ENCODE data around the gene SLC35A4. TPM values are rescaled to one million over a fixed set of nuclear protein-coding genes. Genes with fewer than 3 reads are reported as not detected.

The SLC35A4 gene
- total RNA-seq, 1 donor from 2014 or later = 61.8 TPM

GRCh38 chr5:140558542-140558941 lies 6.1 kb upstream of the SLC35A4 start:
- no peak overlapping the region for H3K4me3 ChIP-seq (ENCODE audit: low read depth, low read length)
- TF ChIP-seq CTCF (conservative IDR thresholded peaks at IDR 0.05; ENCODE audit: low read depth, low read length) = no peak
- DNase-seq (ENCODE audit: low read depth) = no peak

GRCh38 chr5:140560227-140560626 lies 4.4 kb upstream of the SLC35A4 start:
- DNase-seq (ENCODE audit: low read depth) = no peak
- no peak for TF ChIP-seq CTCF (conservative IDR thresholded peaks at IDR 0.05; ENCODE audit: low read depth, low read length)
- no peak overlapping the region for H3K4me3 ChIP-seq (ENCODE audit: low read depth, low read length)

- DNase-seq (ENCODE audit: low read depth) = no peak
- no peak overlapping the region for H3K4me3 ChIP-seq (ENCODE audit: low read depth, low read length)
- no peak for TF ChIP-seq CTCF (conservative IDR thresholded peaks at IDR 0.05; ENCODE audit: low read depth, low read length)
Measured at GRCh38 chr5:140561753-140562523, 2.7 kb upstream of the SLC35A4 start.

- TF ChIP-seq CTCF (conservative IDR thresholded peaks at IDR 0.05; ENCODE audit: low read depth, low read length) = no peak
- peak overlapping the region; percentile 82 for H3K4me3 ChIP-seq (ENCODE audit: low read depth, low read length)
Measured at GRCh38 chr5:140563596-140563995, 1.0 kb upstream of the SLC35A4 start.

GRCh38 chr5:140565024-140565779 lies 574 bp downstream of the SLC35A4 start:
- TF ChIP-seq CTCF (conservative IDR thresholded peaks at IDR 0.05; ENCODE audit: low read depth, low read length) = no peak
- DNase-seq (ENCODE audit: low read depth) = no peak
- peak overlapping the region; percentile 82 for H3K4me3 ChIP-seq (ENCODE audit: low read depth, low read length)

More at GRCh38 chr5:140563596-140563995, 1.0 kb upstream of the SLC35A4 start:
- no peak for DNase-seq (ENCODE audit: low read depth)

GRCh38 chr5:140565780-140566095 lies 1.1 kb downstream of the SLC35A4 start:
- DNase-seq (ENCODE audit: low read depth) = no peak
- peak overlapping the region; percentile 82 for H3K4me3 ChIP-seq (ENCODE audit: low read depth, low read length)
- no peak for TF ChIP-seq CTCF (conservative IDR thresholded peaks at IDR 0.05; ENCODE audit: low read depth, low read length)
